HepG2 (cell line): ENCODE data around the gene GPR183. TPM values are rescaled to one million over a fixed set of nuclear protein-coding genes. Genes with fewer than 3 reads are reported as not detected.

Source experiments
- ATAC-seq: fragments of 200-7000 bp; cut with Tn5 transposase; 3 replicates; pipeline ENCODE4 v1.9.1; 2020; ENCODE audit warnings: mild to moderate bottlenecking, moderate library complexity
- BruUV-seq: library from RNA; stranded (reverse); fragments of 400-500 nt; replicated peaks from 2 replicates; lab custom pipeline; 2021; lab: Mats Ljungman, UMichigan
- CTCF ChIA-PET: fragments of 300-600 bp; formaldehyde crosslinking; extraction: SDS; loops from one replicate; lab custom pipeline; 2021; ENCODE audit warnings: low total read pairs, inconsistent platforms, low intra/inter-chr PET ratio; lab: Yijun Ruan, JAX
- POLR2A ChIA-PET: fragments of 350-600 bp; sonication (Branson Sonifier 250); formaldehyde crosslinking; loops from one replicate; lab custom pipeline; 2020; ENCODE audit warnings: antibody characterized with exemption, inconsistent platforms; lab: Yijun Ruan, JAX
- DNase-seq: peaks from one replicate; pipeline ENCODE4 v3.0.0-alpha.2; 2015; ENCODE audit warnings: low spot score
- FAIRE-seq: peaks from 3 replicates; lab custom pipeline; 2011; peaks lifted over from hg19 to GRCh38; lab: Jason Lieb, UNC
- H2AFZ ChIP-seq: one replicate; pipeline ENCODE4 v1.6.1; 2011; ENCODE audit warnings: low read length, inconsistent platforms
- H3K27ac ChIP-seq: fragments of 300-600 bp; 3 replicates; pipeline ENCODE4 v1.8.0; 2011; ENCODE audit warnings: mixed run types, mild to moderate bottlenecking, mixed read lengths, low read length, inconsistent platforms; ENCODE audit not compliant: insufficient read depth; ENCODE audit errors: extremely low read length
- H3K27me3 ChIP-seq, 2 experiments: fragments of 200-600 bp in 1 of 2; 2 replicates in 1 of 2; 3 replicates in 1 of 2; pipeline versions ENCODE4 v1.6.0 to v1.8.0; 2011; ENCODE audit warnings: low read length in 2 of 2, mild to moderate bottlenecking in 2 of 2, moderate library complexity in 2 of 2, inconsistent platforms in 1 of 2; ENCODE audit not compliant: insufficient read depth in 2 of 2, control insufficient read depth in 1 of 2
- H3K36me3 ChIP-seq, 2 experiments: fragments of 200-600 bp in 1 of 2; replicated peaks in 1 of 2; 2 replicates in 1 of 2; 3 replicates in 1 of 2; pipeline versions ENCODE4 v1.5.1 to v1.8.0; 2011; ENCODE audit warnings: low read length in 2 of 2, inconsistent platforms in 1 of 2; ENCODE audit not compliant: insufficient read depth in 2 of 2, control insufficient read depth in 1 of 2
- H3K4me1 ChIP-seq: 2 replicates; pipeline ENCODE4 v1.5.1; 2012; ENCODE audit warnings: low read length, inconsistent platforms; ENCODE audit not compliant: insufficient read depth
- H3K4me2 ChIP-seq: 2 replicates; pipeline ENCODE4 v1.6.0; 2011; ENCODE audit warnings: low read depth, low read length, inconsistent platforms
- H3K4me3 ChIP-seq, 3 experiments: fragments of 200-600 bp in 1 of 3; sonication (generic), shearing (Covaris generic) in 1 of 3; replicated peaks in 1 of 3; 2 replicates each; pipeline ENCODE4 v1.5.1; 2011 to 2016; ENCODE audit warnings: low read length in 3 of 3, inconsistent platforms in 2 of 3, low read depth in 2 of 3, mild to moderate bottlenecking in 2 of 3, control low read depth in 1 of 3, mixed read lengths in 1 of 3; ENCODE audit not compliant: insufficient read depth in 1 of 3
- H3K79me2 ChIP-seq: one replicate; pipeline ENCODE4 v1.6.1; 2011; ENCODE audit warnings: low read length, inconsistent platforms; ENCODE audit not compliant: insufficient read depth
- H3K9ac ChIP-seq: 2 replicates; pipeline ENCODE4 v1.6.0; 2011; ENCODE audit warnings: mild to moderate bottlenecking, low read depth, low read length, inconsistent platforms; ENCODE audit not compliant: insufficient read depth
- H3K9me3 ChIP-seq: 2 replicates; pipeline ENCODE4 v1.5.1; 2012; ENCODE audit warnings: mild to moderate bottlenecking, low read length
- H4K20me1 ChIP-seq: 2 replicates; pipeline ENCODE4 v1.6.0; 2011; ENCODE audit warnings: inconsistent platforms, mild to moderate bottlenecking, low read length, moderate library complexity; ENCODE audit not compliant: insufficient read depth
- CBFB ChIP-seq: sonication (generic); formaldehyde crosslinking; IDR thresholded peaks from 2 replicates; pipeline ENCODE4 v1.4.0; 2020; ENCODE audit warnings: missing genetic modification reagents
- EZH2 ChIP-seq: conservative IDR thresholded peaks from 2 replicates; pipeline ENCODE4 v1.6.1; 2012; ENCODE audit warnings: mild to moderate bottlenecking, low read depth, low read length, moderate library complexity
- SMARCE1 ChIP-seq: fragments of 450-650 bp; IDR thresholded peaks from 2 replicates; pipeline ENCODE4 v1.6.1; 2017; ENCODE audit warnings: borderline replicate concordance
- ZNF251 ChIP-seq: sonication (generic); formaldehyde crosslinking; IDR thresholded peaks from 2 replicates; pipeline ENCODE4 v1.9.0; 2021; ENCODE audit warnings: mild to moderate bottlenecking, missing genetic modification reagents
- ZSCAN21 ChIP-seq: sonication (generic); formaldehyde crosslinking; IDR thresholded peaks from 2 replicates; pipeline ENCODE4 v1.8.0; 2022; ENCODE audit warnings: mild to moderate bottlenecking, missing genetic modification reagents, moderate library complexity, borderline replicate concordance
- WGBS: methylation state at CpG from one replicate; pipeline ENCODE4 v1.1.6; 2017; ENCODE audit warnings: low lambda C conversion rate; 5-methylcytosine and 5-hydroxymethylcytosine counted together
- in situ Hi-C: cut with HindIII; loops from 2 replicates; pipeline ENCODE4 v1.10.0; 2017; ENCODE audit warnings: low pct_unique_long_range_greater_than_20kb; ENCODE audit not compliant: extremely low pct_ligation_motif_present
- intact Hi-C: fragments of 100-400 bp; cut with micrococcal nuclease; formaldehyde crosslinking; loops from one replicate; pipeline ENCODE4 v1.10.0; 2022; ENCODE audit not compliant: unreplicated experiment
- microRNA counts: library from miRNA; unstranded; fragments of <30 nt; microRNA quantifications from one replicate; lab custom pipeline; 2015
- microRNA-seq: library from miRNA; unstranded; fragments of <30 nt; microRNA quantifications from one replicate; pipeline ENCODE4, GENCODE V29; 2020
- polyA plus RNA-seq, 8 experiments: library from polyadenylated mRNA; depleted of rRNA in 3 of 8; stranded (reverse) in 7 of 8; unstranded in 1 of 8; fragments of >200 nt; fragmentation: Illumina TruSeq in 4 of 8; extraction: Trizol in 4 of 8; gene quantifications; 2 replicates each; pipeline versions ENCODE4 v1.2.1 to v1.2.3, GENCODE V29; 2011 to 2016; ENCODE audit warnings: low read depth in 4 of 8, missing spikeins in 1 of 8, mixed read lengths in 1 of 8; ENCODE audit not compliant: insufficient read depth in 1 of 8
- small RNA-seq, 3 experiments: library from RNA; depleted of rRNA; stranded (forward); fragments of <200 nt; gene quantifications; one replicate each; pipeline ENCODE3, GENCODE V24; 2012; ENCODE audit warnings: low read depth in 2 of 3, low replicate concordance in 1 of 3; ENCODE audit not compliant: insufficient read length in 3 of 3, insufficient read depth in 2 of 3
- total RNA-seq, 5 experiments: library from RNA; depleted of rRNA; stranded (reverse); fragments of >200 nt; fragmentation: Illumina TruSeq; extraction: Trizol; gene quantifications; 2 replicates each; pipeline ENCODE4 v1.2.3, GENCODE V29; 2016; ENCODE audit warnings: low read depth in 1 of 5

Gene GPR183
- total and polyA plus RNA-seq, 2 of the 13 experiments (the other 11 are each of a cell fraction or from before 2014, with no cell fraction given): not detected

GRCh38 chr13:99246100-99246499 lies 61.1 kb downstream of the GPR183 start:
- POLR2A ChIA-PET: no interaction called here
- CTCF ChIA-PET: no interaction called here

More at GRCh38 chr13:99246100-99246499, 61.1 kb downstream of the GPR183 start:
- no peak for FAIRE-seq
- intact Hi-C loops (no loop called here), in situ Hi-C loops (no loop called here)
- H3K27ac ChIP-seq: no peak overlapping the region
- no peaks in the 10 kb centered on the region for H4K20me1 ChIP-seq
- H3K9me3 ChIP-seq: no peaks in the 10 kb centered on the region
- H3K36me3 ChIP-seq: 0 out of 5 replicates have a peak, but pooled peaks cover 0 to 18% of the 10 kb centered on the region in 2 experiments
- no peaks in the 10 kb centered on the region for H3K4me1 ChIP-seq
- H3K79me2 ChIP-seq: no peaks in the 10 kb centered on the region
- no peak overlapping the region for H3K4me3 ChIP-seq
- DNase-seq: no peak
- no peaks in the 10 kb centered on the region for H3K27me3 ChIP-seq
- no peak overlapping the region for H2AFZ ChIP-seq
- no peak for TF ChIP-seq SMARCE1
- TF ChIP-seq EZH2: no peak
- no peak for TF ChIP-seq ZNF251 (CRISPR knock-in tag)
- TF ChIP-seq CBFB (CRISPR knock-in tag): no peak
- TF ChIP-seq ZSCAN21 (CRISPR knock-in tag): no peak
- no peak for ATAC-seq
- BruUV-seq: no TSS peak
- WGBS: 98% methylated on average over 1 of the region's 1 CpG
- H3K4me2 ChIP-seq: no peak overlapping the region
- no peak overlapping the region for H3K9ac ChIP-seq

MicroRNAs encoded within 50 kb of the gene (microRNA counts, 767-probe panel; counts per million panel counts)
- microRNA hsa-miR-623 (lab: Ali Mortazavi, UCI): not detected

Small RNA genes within 50 kb of the gene (microRNA-seq; reads per million reads assigned to microRNA genes)
- not detected for gene MIR623

Small RNA genes within 50 kb of the gene (small RNA-seq; reads per million reads assigned to genes)
- 0 reads per million in 3 experiments for gene MIR623

Other genes starting within 250 kb of the GPR183 start
- gene UBAC2, start 106.5 kb downstream of the GPR183 start, total RNA-seq (2016; rRNA removed; fragmentation: Illumina TruSeq; extraction: Trizol): 44.0 and 61.3 TPM in 2 replicates
- 80.8 and 84.2 TPM in 2 replicates for gene UBAC2, start 106.5 kb downstream of the GPR183 start, polyA plus RNA-seq (2011; rRNA removed)
- not detected in 2 replicates for gene GPR18, start 49.0 kb downstream of the GPR183 start, total RNA-seq (2016; rRNA removed; fragmentation: Illumina TruSeq; extraction: Trizol)
- not detected in 2 replicates for gene GPR18, start 49.0 kb downstream of the GPR183 start, polyA plus RNA-seq (2011; rRNA removed)
- gene TM9SF2, start 194.1 kb upstream of the GPR183 start, total RNA-seq (2016; rRNA removed; fragmentation: Illumina TruSeq; extraction: Trizol): 74.2 and 123 TPM in 2 replicates
- gene TM9SF2, start 194.1 kb upstream of the GPR183 start, polyA plus RNA-seq (2011; rRNA removed): 80.5 and 94.1 TPM in 2 replicates